IMR-90 (cell line): ENCODE results near the gene LRFN4. TPM values are rescaled to one million over a fixed set of nuclear protein-coding genes. Genes with fewer than 3 reads are reported as not detected.

Experiments used
- ATAC-seq: fragments of 200-7000 bp; cut with Tn5 transposase; 2 replicates; pipeline ENCODE4 v1.9.1; 2020; ENCODE audit warnings: low read depth, mild to moderate bottlenecking, moderate library complexity
- BruUV-seq: library from RNA; stranded (reverse); fragments of 400-500 nt; replicated peaks from 2 replicates; lab custom pipeline; 2021; lab: Mats Ljungman, UMichigan
- CTCF ChIA-PET: fragments of 300-600 bp; formaldehyde crosslinking; extraction: SDS; loops from one replicate; lab custom pipeline; 2021; ENCODE audit warnings: antibody characterized with exemption; lab: Yijun Ruan, JAX
- POLR2A ChIA-PET: fragments of 300-600 bp; sonication (Branson Sonifier 250); formaldehyde crosslinking; loops from one replicate; lab custom pipeline; 2022; ENCODE audit warnings: antibody characterized with exemption; ENCODE audit not compliant: unreplicated experiment; lab: Charles Lee
- DNase-seq: peaks from one replicate; pipeline ENCODE4 v3.0.0; 2013
- H2AFZ ChIP-seq: replicated peaks from 2 replicates; pipeline ENCODE3; 2013; ENCODE audit warnings: low read length, mild to moderate bottlenecking; ENCODE audit not compliant: poor library complexity
- H2AK5ac ChIP-seq: 2 replicates; pipeline ENCODE4 v1.6.1; 2013; ENCODE audit warnings: low read depth, low read length, inconsistent platforms
- H2AK9ac ChIP-seq: replicated peaks from 2 replicates; pipeline ENCODE3; 2013; ENCODE audit warnings: mild to moderate bottlenecking, low read depth, low read length, moderate library complexity; ENCODE audit not compliant: poor library complexity
- H2BK120ac ChIP-seq: 2 replicates; pipeline ENCODE4 v1.6.1; 2013; ENCODE audit warnings: low read depth, low read length, inconsistent platforms
- H2BK15ac ChIP-seq: 3 replicates; pipeline ENCODE4 v1.6.1; 2013; ENCODE audit warnings: low read depth, low read length, inconsistent platforms
- H2BK20ac ChIP-seq: 2 replicates; pipeline ENCODE4 v1.6.1; 2013; ENCODE audit warnings: low read depth, mild to moderate bottlenecking, inconsistent platforms, low read length, moderate library complexity
- H2BK5ac ChIP-seq: 2 replicates; pipeline ENCODE4 v1.6.1; 2013; ENCODE audit warnings: mild to moderate bottlenecking, low read depth, low read length, inconsistent platforms; ENCODE audit not compliant: poor library complexity, severe bottlenecking
- H3K14ac ChIP-seq: replicated peaks from 2 replicates; pipeline ENCODE4 v1.6.1; 2013; ENCODE audit warnings: low read depth, low read length, inconsistent platforms
- H3K18ac ChIP-seq: 2 replicates; pipeline ENCODE4 v1.6.1; 2013; ENCODE audit warnings: low read depth, low read length, control low read depth
- H3K23ac ChIP-seq: 2 replicates; pipeline ENCODE4 v1.6.1; 2013; ENCODE audit warnings: low read depth, low read length, inconsistent platforms
- H3K27ac ChIP-seq: 2 replicates; pipeline ENCODE4 v1.5.1; 2013; ENCODE audit warnings: mild to moderate bottlenecking, control low read depth, low read length; ENCODE audit not compliant: insufficient read depth
- H3K27me3 ChIP-seq: 2 replicates; pipeline ENCODE4 v1.6.1; 2013; ENCODE audit warnings: low read length; ENCODE audit not compliant: control insufficient read depth, insufficient read depth
- H3K36me3 ChIP-seq: 2 replicates; pipeline ENCODE4 v1.6.1; 2013; ENCODE audit warnings: low read length, mixed read lengths; ENCODE audit not compliant: control insufficient read depth, insufficient read depth
- H3K4ac ChIP-seq: 2 replicates; pipeline ENCODE4 v1.6.1; 2013; ENCODE audit warnings: low read depth, low read length, inconsistent platforms
- H3K4me1 ChIP-seq: 2 replicates; pipeline ENCODE4 v1.6.1; 2013; ENCODE audit warnings: low read length, mixed read lengths; ENCODE audit not compliant: control insufficient read depth, insufficient read depth
- H3K4me2 ChIP-seq: 2 replicates; pipeline ENCODE4 v1.6.1; 2013; ENCODE audit warnings: low read depth, mild to moderate bottlenecking, control low read depth, low read length, moderate library complexity
- H3K4me3 ChIP-seq: 2 replicates; pipeline ENCODE4 v1.5.1; 2013; ENCODE audit warnings: low read depth, mild to moderate bottlenecking, control low read depth, low read length, moderate library complexity; ENCODE audit not compliant: insufficient read depth
- H3K56ac ChIP-seq: 2 replicates; pipeline ENCODE4 v1.6.1; 2013; ENCODE audit warnings: low read length, inconsistent platforms; ENCODE audit not compliant: insufficient read depth; ENCODE audit errors: extremely low read depth
- H3K79me1 ChIP-seq, 2 experiments: 2 replicates each; pipeline ENCODE4 v1.6.1; 2013; ENCODE audit warnings: low read length in 2 of 2, inconsistent platforms in 1 of 2, low read depth in 1 of 2
- H3K9ac ChIP-seq: 2 replicates; pipeline ENCODE4 v1.6.1; 2013; ENCODE audit warnings: low read depth, low read length, control low read depth
- H3K9me1 ChIP-seq: 2 replicates; pipeline ENCODE4 v1.6.1; 2013; ENCODE audit warnings: low read length, inconsistent platforms; ENCODE audit not compliant: insufficient read depth
- H3K9me3 ChIP-seq: 2 replicates; pipeline ENCODE4 v1.6.1; 2013; ENCODE audit warnings: low read length; ENCODE audit not compliant: control insufficient read depth, insufficient read depth
- H4K20me1 ChIP-seq: 2 replicates; pipeline ENCODE4 v1.6.1; 2013; ENCODE audit warnings: low read length, inconsistent platforms; ENCODE audit not compliant: insufficient read depth
- H4K5ac ChIP-seq: 2 replicates; pipeline ENCODE4 v1.6.1; 2013; ENCODE audit warnings: mild to moderate bottlenecking, low read depth, low read length, control low read depth
- H4K8ac ChIP-seq, 2 experiments: 2 replicates each; pipeline ENCODE4 v1.6.1; 2013; ENCODE audit warnings: low read depth in 2 of 2, low read length in 2 of 2, control low read depth in 1 of 2, inconsistent platforms in 1 of 2
- H4K91ac ChIP-seq: 2 replicates; pipeline ENCODE4 v1.6.1; 2013; ENCODE audit warnings: low read depth, low read length, inconsistent platforms; ENCODE audit not compliant: insufficient read depth
- BHLHE40 ChIP-seq: fragments of 150-350 bp; IDR thresholded peaks from 2 replicates; pipeline ENCODE4 v1.6.1; 2016; ENCODE audit warnings: mild to moderate bottlenecking, low read depth, low read length
- CEBPB ChIP-seq: IDR thresholded peaks from 2 replicates; pipeline ENCODE4 v1.6.1; 2012; ENCODE audit warnings: low read depth, low read length, improper control_type of control experiment
- CHD1 ChIP-seq: IDR thresholded peaks from 2 replicates; pipeline ENCODE4 v1.6.1; 2012; ENCODE audit warnings: low read depth, low read length, improper control_type of control experiment
- CTCF ChIP-seq: conservative IDR thresholded peaks from 2 replicates; pipeline ENCODE4 v1.5.1; 2012; ENCODE audit warnings: mild to moderate bottlenecking, low read depth, low read length, improper control_type of control experiment
- ELK1 ChIP-seq: fragments of 150-350 bp; IDR thresholded peaks from 2 replicates; pipeline ENCODE4 v1.6.1; 2016; ENCODE audit warnings: low read depth, mild to moderate bottlenecking, low read length, moderate library complexity, borderline replicate concordance
- FOS ChIP-seq: fragments of 150-350 bp; IDR thresholded peaks from 2 replicates; pipeline ENCODE4 v1.6.1; 2016; ENCODE audit warnings: low read depth, low read length
- MAFK ChIP-seq: IDR thresholded peaks from 2 replicates; pipeline ENCODE4 v1.6.1; 2012; ENCODE audit warnings: low read depth, low read length, improper control_type of control experiment
- MXI1 ChIP-seq: IDR thresholded peaks from 2 replicates; pipeline ENCODE4 v1.6.1; 2012; ENCODE audit warnings: low read depth, mild to moderate bottlenecking, low read length, moderate library complexity, borderline replicate concordance
- POLR2A ChIP-seq: IDR thresholded peaks from 2 replicates; pipeline ENCODE4 v1.6.1; 2012; ENCODE audit warnings: mild to moderate bottlenecking, low read depth, low read length
- RAD21 ChIP-seq: IDR thresholded peaks from 2 replicates; pipeline ENCODE4 v1.6.1; 2012; ENCODE audit warnings: low read length, improper control_type of control experiment
- RCOR1 ChIP-seq: IDR thresholded peaks from 2 replicates; pipeline ENCODE4 v1.6.1; 2012; ENCODE audit warnings: mild to moderate bottlenecking, low read length, improper control_type of control experiment; ENCODE audit not compliant: insufficient replicate concordance
- RFX5 ChIP-seq: IDR thresholded peaks from 2 replicates; pipeline ENCODE4 v1.8.0; 2012; ENCODE audit warnings: low read depth, mild to moderate bottlenecking, low read length, moderate library complexity
- SMC3 ChIP-seq: fragments of 150-350 bp; IDR thresholded peaks from 2 replicates; pipeline ENCODE4 v1.6.1; 2016; ENCODE audit warnings: low read depth, mild to moderate bottlenecking, antibody characterized with exemption, low read length, moderate library complexity
- USF2 ChIP-seq: fragments of 150-350 bp; IDR thresholded peaks from 2 replicates; pipeline ENCODE4 v1.6.1; 2017; ENCODE audit warnings: mild to moderate bottlenecking, antibody characterized with exemption, low read length, low read depth
- WGBS, 2 experiments: methylation state at CpG; one replicate each; pipeline versions ENCODE4 v1.1.5 to v1.1.7; 2013; ENCODE audit warnings: missing lambda C conversion rate in 2 of 2; ENCODE audit not compliant: insufficient read length in 1 of 2; ENCODE audit errors: extremely low coverage in 2 of 2; 5-methylcytosine and 5-hydroxymethylcytosine counted together
- dilution Hi-C: fragments of 300-500 bp; cut with HindIII; formaldehyde crosslinking; loops from one replicate; pipeline ENCODE4 v1.14.3; 2018; ENCODE audit warnings: low sequenced_read_pairs; ENCODE audit not compliant: unreplicated experiment
- in situ Hi-C: fragments of 300-500 bp; cut with MboI; formaldehyde crosslinking; loops from 3 replicates; pipeline ENCODE4 v1.14.3; 2019; ENCODE audit warnings: low sequenced_read_pairs, inconsistent platforms, mixed read lengths
- intact Hi-C: fragments of 100-400 bp; cut with micrococcal nuclease; formaldehyde crosslinking; loops from 2 replicates; pipeline ENCODE4 v1.10.0; 2022
- polyA plus RNA-seq, 3 experiments: library from polyadenylated mRNA; depleted of rRNA; stranded (reverse); fragments of >200 nt; gene quantifications; 2 replicates each; pipeline ENCODE4 v1.2.3, GENCODE V29; 2012; ENCODE audit warnings: low replicate concordance in 1 of 3
- total RNA-seq: library from RNA; depleted of rRNA; stranded (reverse); fragments of >200 nt; gene quantifications from 2 replicates; pipeline ENCODE4 v1.2.3, GENCODE V29; 2012

The LRFN4 gene
- total and polyA plus RNA-seq, 2 of the 4 experiments (the other 2 are of a cell fraction) = 6.1 to 18.9 TPM

- DNase-seq = no peak
- dilution Hi-C loops = no loop called here
- 79% methylated on average over 5 of the region's 23 CpGs; no CpG with 5 or more reads in 1 of the 2 experiments for WGBS, 2 experiments
These were observed 8.2 kb downstream of the LRFN4 start for GRCh38 chr11:66864924-66865697.

More at GRCh38 chr11:66864924-66865697, 8.2 kb downstream of the LRFN4 start:
- H2BK120ac ChIP-seq = no peak overlapping the region
- H3K27me3 ChIP-seq = no peaks in the 10 kb centered on the region
- intact Hi-C loops (no loop called here), in situ Hi-C loops (no loop called here)
- no peak overlapping the region for H3K23ac ChIP-seq
- H2AK9ac ChIP-seq = no peak overlapping the region
- BruUV-seq = no TSS peak
- no peak overlapping the region for H2AK5ac ChIP-seq
- no peak overlapping the region for H3K4ac ChIP-seq
- no peak overlapping the region for H2BK15ac ChIP-seq
- no peak overlapping the region for H4K91ac ChIP-seq
- H4K5ac ChIP-seq = no peak overlapping the region
- H3K9ac ChIP-seq = no peak overlapping the region
- no peak overlapping the region for H3K56ac ChIP-seq
- H3K14ac ChIP-seq = no peak overlapping the region
- no peak overlapping the region for H4K8ac ChIP-seq
- ChIA-PET CTCF (no interaction called here), POLR2A (no interaction called here)
- H3K27ac ChIP-seq = no peak overlapping the region
- no peak overlapping the region for H3K4me3 ChIP-seq
- ATAC-seq = no peak
- H3K9me1 ChIP-seq = no peaks in the 10 kb centered on the region
- TF ChIP-seq CHD1 (no peak), RAD21 (no peak), BHLHE40 (no peak), FOS (no peak), POLR2A (no peak), MAFK (no peak), ELK1 (no peak), SMC3 (no peak), USF2 (no peak), CEBPB (no peak), RCOR1 (no peak), MXI1 (no peak), CTCF (no peak), RFX5 (no peak)
- no peak overlapping the region for H3K18ac ChIP-seq
- no peak overlapping the region for H2AFZ ChIP-seq
- peaks cover 51% of the 10 kb centered on the region; the same call in 1 of the 2 replicates for H3K36me3 ChIP-seq
- H3K4me2 ChIP-seq = no peak overlapping the region
- H4K20me1 ChIP-seq = peaks cover 6% of the 10 kb centered on the region; the same call in 1 of the 2 replicates
- H3K9me3 ChIP-seq = no peaks in the 10 kb centered on the region
- no peak overlapping the region for H2BK20ac ChIP-seq
- no peak overlapping the region for H2BK5ac ChIP-seq
- peaks cover 2% of the 10 kb centered on the region; the same call in 1 of the 2 replicates for H3K4me1 ChIP-seq
- H3K79me1 ChIP-seq = no peaks in the 10 kb centered on the region; a peak in 1 of 4 replicates
